ENCODE measurements around the gene TMEM203.

Gene TMEM203

GRCh38 chr9:137201205-137201868 is 4.1 kb downstream of the TMEM203 start:
- peak overlapping the region; percentile 62 for H3K4me3 ChIP-seq (ENCODE audit: low read depth, low read length)
- no peak for TF ChIP-seq CTCF (IDR thresholded peaks at IDR 0.05; ENCODE audit: low read depth, low read length, missing control alignments)
- DNase-seq (ENCODE audit: low read depth) = no peak
- in situ Hi-C loops (cut with HindIII; ENCODE audit: low sequenced_read_pairs) = no loop called here

- in situ Hi-C loops (cut with HindIII; ENCODE audit: low sequenced_read_pairs) = no loop called here
- TF ChIP-seq CTCF (IDR thresholded peaks at IDR 0.05; ENCODE audit: low read depth, low read length, missing control alignments) = no peak
- peak within 1 kb of the TSS; percentile 62 for H3K4me3 ChIP-seq (ENCODE audit: low read depth, low read length)
- peak; percentile 97 for DNase-seq (ENCODE audit: low read depth)
Measured at GRCh38 chr9:137200311-137201204, 4.9 kb downstream of the TMEM203 start, which contains the start of gene TPRN. Gene TPRN, minus strand, starts transcription at chr9:137200741. Its CDS starts 30 bp downstream, at chr9:137200711.

GRCh38 chr9:137199411-137200121 is 5.9 kb downstream of the TMEM203 start:
- peak overlapping the region; percentile 41 for H3K4me3 ChIP-seq (ENCODE audit: low read depth, low read length)
- no peak for DNase-seq (ENCODE audit: low read depth)
- in situ Hi-C loops (cut with HindIII; ENCODE audit: low sequenced_read_pairs) = no loop called here
- TF ChIP-seq CTCF (IDR thresholded peaks at IDR 0.05; ENCODE audit: low read depth, low read length, missing control alignments) = no peak

- no peak for DNase-seq (ENCODE audit: low read depth)
- in situ Hi-C loops (cut with HindIII; ENCODE audit: low sequenced_read_pairs) = no loop called here
- TF ChIP-seq CTCF (IDR thresholded peaks at IDR 0.05; ENCODE audit: low read depth, low read length, missing control alignments) = no peak
- H3K4me3 ChIP-seq (ENCODE audit: low read depth, low read length) = peak overlapping the region; percentile 41
Measured at GRCh38 chr9:137198902-137199283, 6.6 kb downstream of the TMEM203 start.

GRCh38 chr9:137198051-137198901 is 7.2 kb downstream of the TMEM203 start:
- no peak overlapping the region for H3K4me3 ChIP-seq (ENCODE audit: low read depth, low read length)
- DNase-seq (ENCODE audit: low read depth) = no peak
- in situ Hi-C loops (cut with HindIII; ENCODE audit: low sequenced_read_pairs) = no loop called here
- TF ChIP-seq CTCF (IDR thresholded peaks at IDR 0.05; ENCODE audit: low read depth, low read length, missing control alignments) = no peak

Measured in astrocyte of the cerebellum (primary cell).